GM19099 (cell line): ENCODE measurements around the gene ANKRD37.

Experiments used
- POLR2A ChIP-seq: IDR thresholded peaks from 3 replicates; pipeline ENCODE4 v1.6.1; 2011; ENCODE audit warnings: low read depth; ENCODE audit not compliant: insufficient read length; ENCODE audit errors: extremely low read depth

The ANKRD37 gene

DNA sequence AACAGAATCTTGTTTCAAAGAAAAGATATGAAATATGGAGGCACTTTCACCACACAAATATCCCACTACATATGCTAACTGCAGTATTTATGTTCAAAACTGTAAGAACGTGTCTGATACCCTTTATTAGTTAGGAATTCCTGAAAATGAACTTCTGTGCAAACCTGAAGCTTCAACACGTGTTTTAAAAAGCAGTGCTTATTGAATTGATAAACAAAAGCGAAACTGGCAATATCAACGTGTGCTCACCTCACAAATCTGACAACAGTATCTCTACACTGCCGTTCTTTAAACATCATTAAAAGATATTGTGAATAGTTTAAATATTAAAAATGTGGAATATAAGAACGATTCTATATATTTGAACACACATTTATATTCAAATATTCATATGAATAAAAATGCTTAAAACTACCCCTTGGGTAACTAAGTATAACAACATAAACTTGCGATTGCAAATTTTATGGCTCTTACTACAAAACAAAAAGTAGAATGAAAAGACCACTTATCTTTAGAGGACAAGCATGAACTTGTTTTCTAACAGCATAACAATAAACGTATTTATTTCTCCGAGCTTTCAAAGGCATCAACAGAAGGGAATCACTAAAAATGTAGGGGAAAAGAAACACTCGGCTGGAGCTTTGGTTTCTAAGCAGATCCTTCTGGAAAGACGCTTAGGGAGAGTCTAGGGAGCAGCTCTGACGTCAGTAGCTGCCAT is 1.2 kb upstream of the ANKRD37 start, which contains the start of gene LRP2BP:
Gene LRP2BP, minus strand, starts transcription at position 687 of the 718 bp plus-strand sequence. CDS start 17,738 bp downstream, outside the sequence.
- no peak for TF ChIP-seq POLR2A

DNA sequence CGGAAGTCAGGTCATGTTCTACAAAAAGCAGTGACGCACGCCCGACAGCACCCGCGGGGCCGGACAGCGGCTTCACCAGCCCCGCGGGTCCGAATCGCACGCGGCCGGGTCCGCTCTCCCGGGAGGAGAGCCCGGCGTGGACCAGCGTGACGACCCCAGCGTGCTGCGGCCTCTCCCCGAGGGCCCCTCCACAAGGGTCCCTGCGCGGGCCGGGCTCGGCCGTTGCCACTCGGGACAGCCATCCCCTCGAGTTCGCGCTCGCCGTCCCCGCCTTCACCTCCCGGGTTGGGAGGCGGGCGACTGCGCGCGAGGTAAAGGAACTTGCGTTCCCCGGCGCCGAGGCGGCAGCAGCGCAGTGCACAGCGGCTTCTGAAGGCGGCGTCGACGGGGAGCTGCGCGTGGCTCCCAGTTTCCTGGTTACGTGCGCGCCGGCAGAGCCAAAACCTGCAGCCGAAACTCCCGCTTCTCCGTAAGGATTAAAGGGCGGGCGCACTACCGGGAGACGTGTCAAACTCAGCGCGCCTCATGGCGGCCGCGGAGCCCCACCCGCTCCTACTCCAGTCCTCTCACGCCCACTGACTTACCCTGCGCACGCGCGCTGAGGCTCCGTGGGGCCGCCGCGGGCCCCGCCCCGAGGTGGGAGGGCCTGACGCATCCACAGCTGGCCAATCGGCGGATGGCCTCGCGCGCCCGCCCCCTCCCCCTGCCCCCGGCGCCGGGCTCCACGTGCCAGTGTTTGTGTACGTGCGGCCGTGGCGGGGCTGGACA is 501 bp upstream of the ANKRD37 start:
- peak; percentile 73 for TF ChIP-seq POLR2A

DNA sequence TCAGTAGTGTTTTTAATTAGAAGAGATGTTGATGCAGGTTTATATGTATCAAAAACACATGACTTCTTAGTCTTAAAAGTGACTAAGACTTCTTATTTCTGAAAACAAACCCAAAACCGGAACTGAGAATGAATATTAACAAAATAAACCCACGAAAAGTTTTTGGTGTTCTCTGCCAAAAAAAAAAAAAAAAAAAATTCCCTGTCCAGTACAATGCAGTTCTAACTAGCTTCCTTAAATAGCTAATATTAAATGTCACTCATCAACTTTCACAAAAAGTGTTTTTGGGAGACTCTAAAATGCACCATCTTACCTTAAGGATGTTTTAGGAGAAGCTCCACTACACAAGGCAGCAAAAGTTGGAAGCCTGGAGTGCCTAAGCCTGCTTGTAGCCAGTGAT is 2.0 kb downstream of the ANKRD37 start:
- no peak for TF ChIP-seq POLR2A

DNA sequence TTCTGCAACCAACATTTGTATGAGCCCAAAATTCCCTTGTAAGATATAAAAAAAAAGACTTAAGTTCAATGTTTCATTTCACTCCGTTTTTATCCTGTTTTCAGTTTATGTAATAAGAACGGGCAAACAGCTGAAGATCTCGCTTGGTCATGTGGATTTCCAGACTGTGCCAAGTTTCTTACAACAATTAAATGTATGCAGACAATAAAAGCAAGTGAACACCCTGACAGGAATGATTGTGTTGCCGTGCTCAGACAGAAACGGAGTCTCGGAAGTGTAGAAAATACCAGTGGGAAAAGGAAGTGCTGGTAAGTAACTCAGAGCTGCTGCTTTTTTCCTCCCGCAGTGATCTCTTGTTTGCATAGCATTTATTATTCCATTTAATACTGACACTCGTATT is 2.8 kb downstream of the ANKRD37 start:
- TF ChIP-seq POLR2A, result no peak

DNA sequence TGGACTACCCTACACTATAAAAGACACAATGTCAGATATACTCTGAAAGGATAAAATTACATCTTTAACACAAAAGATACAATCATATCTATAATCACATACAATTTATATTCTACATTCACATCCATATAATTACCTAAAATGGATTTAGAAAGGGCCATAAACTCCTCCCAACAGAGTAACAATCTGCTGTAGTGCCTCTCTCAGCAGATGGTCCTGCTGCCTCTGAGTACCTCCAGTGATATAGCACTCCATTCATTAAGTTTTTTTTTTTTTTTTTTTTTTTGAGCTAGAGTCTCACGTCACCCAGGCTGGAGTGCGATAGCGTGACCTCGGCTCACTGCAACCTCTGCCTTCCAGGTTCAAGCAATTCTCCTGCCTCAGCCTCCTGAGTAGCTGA is 7.4 kb downstream of the ANKRD37 start:
- no peak for TF ChIP-seq POLR2A

DNA sequence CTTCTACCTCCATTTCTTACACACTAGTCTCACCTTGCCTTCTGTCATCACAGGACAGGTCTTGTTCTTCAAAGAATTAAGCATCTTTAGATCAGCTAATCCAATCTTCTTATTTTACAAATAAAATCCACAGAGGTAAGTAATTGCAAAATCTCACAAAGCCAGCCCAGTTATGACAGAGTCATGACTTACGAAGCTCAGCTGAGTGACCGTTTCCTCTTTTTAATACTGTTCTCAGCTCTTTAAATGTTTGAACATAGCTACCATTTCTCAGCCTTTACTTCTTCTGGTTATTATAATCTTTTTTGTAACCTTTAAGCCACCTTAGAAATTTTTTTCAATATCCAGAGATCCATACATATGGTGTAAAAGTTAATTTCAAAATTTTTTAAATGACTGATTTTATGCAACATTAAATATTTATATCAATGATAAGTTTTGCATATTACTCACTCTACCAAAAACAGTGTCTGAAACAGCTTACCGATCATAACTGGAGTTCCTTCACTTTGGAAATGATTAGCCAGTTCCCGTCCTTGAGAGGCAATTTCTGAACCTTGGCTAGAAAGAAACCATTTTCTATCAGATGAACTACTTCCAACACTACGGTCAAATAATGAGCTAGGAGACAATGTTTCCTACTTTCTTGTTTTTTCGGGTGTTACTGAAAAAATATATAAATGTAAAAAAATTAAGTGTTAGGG is 8.8 kb downstream of the ANKRD37 start:
- no peak for TF ChIP-seq POLR2A

DNA sequence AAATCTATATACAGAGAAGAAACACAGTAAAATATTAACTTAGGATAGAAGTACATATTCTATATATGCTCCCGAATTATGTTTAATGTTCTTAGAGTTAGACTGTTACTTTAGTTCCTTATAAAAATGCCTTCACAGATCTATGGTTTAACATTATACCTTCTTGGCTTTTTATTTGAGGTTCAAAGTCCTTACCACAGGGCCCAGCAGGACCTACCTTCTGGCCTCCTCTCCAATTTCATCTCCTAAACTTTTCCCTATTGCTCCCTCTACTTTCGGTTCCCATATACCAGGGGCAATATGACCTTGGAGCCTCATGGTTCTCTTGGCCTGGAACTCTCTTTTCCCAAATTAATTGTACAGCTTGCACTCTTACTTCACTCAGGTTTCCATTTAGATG is 11.8 kb downstream of the ANKRD37 start:
- no peak for TF ChIP-seq POLR2A

DNA sequence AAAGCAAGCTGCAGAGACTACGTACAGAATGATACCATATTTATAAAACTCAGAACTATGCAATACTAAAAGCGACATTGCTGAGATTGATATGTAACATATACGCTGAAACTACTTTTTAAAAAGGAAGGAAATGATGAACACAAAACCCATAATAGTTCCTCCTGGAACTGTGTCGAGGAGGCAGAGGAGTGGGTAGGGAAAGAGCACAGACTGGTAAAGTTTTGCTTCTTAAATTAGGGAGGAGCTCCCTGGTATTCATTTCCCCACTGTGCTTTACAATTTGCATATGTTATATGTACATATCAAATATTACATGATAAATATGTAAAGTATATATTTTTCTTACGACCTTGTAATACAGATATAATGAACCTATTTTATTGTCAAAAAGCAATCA is 15.2 kb downstream of the ANKRD37 start:
- TF ChIP-seq POLR2A, result no peak

DNA sequence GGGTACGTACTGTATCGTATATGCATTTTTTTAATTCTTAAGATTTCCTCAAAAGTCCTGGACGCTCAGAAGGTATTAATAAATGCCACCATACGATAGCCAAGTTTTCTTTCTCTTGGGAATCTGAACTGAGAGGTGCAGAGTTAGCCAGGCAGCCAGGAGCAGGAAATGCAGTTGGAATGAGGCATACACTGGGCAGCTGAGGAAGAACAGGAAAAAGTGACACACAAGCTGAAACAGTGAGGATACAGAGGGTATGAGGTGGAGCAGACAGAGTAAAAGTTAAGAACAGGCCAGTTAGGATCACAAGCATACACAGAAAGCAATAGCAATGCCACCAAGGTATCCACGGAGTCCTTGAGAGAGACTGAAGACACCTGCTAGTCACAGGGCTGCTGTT is 15.8 kb downstream of the ANKRD37 start:
- no peak for TF ChIP-seq POLR2A

DNA sequence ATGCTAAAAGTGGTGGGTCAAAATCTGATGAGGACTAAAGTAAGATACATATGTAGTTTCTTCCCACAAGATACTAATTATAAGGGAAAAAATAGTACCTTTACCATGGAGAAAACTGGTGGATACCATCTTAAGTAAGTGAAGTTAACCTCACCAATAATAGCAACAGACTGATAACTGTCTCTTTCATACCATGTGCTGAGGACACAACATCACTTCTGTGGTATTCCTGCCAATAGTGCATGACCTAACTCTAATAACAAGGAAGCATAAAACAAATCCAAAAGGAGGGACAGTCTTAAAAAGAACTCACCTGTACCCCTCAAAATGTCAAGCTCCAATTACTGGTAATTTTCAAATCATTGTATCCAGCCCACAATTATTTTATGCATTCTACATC is 20.3 kb downstream of the ANKRD37 start:
- TF ChIP-seq POLR2A, result no peak

DNA sequence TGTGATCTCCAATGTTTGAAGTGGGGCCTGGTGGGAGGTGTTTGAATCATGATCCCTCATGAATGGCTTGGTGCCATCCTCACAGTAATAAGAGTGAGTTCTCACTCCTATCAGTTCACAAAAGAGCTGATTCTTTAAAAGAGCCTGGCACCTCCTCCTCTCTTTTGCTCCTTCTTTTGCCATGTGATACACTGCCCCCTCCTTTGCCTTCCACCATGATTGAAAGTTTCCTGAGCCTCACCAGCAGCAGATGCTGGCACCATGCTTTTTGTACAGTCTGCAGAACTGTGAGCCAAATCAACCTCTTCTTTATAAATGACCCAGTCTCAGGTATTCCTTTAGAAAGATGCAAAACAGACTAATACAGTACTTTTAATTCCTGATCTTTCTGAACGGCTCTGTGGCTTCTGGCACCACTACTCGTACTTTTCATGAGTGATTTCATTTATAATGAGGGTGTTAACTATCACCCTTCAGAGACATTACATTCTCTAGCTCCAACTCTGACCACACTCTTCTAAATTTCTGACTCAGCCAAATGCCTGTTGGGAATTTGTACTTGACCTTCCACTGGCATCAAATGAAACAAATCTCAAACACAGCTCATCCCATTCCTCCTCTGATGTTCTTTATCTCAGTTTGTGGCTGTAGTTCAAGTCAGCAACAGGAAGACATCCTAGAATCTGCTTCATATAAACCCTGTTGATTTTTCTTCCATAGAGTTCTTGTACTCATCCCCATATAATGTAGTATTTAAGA is 24.9 kb downstream of the ANKRD37 start:
- TF ChIP-seq POLR2A, result no peak

DNA sequence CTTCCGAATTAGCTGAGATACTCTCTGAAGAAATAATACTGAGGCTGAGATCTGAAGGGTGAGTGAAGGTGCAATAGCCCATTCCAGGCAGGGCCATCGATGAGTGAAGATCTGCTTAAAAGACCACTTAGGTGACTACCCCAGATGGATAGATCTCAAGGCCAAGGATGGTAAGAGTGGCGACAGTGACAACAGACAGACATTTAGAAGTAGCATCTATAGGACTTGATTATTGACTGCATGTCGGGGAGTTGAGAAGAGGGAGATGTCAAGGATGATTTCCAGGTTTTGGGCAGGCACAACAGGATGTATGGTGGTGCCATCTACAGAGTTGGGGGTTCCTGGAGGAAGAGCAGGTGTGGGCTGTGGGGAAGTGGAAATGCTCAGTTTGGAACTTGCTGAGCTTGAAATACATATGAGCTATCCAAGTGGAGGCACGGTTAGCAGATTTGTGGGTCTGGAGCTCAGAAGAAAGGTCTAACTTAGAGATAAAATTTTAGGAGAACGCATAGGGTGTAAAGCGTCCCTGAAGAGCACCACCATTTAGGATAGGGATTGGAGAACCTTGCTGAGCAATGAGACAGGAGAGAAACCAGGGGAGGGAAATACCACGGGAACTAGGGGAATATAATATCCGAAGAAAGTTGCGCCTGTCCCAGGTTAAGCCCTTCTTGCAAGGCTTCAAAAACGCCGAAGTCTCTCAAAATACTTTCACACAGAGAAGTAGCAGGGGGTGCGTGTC is 28.4 kb downstream of the ANKRD37 start:
- no peak for TF ChIP-seq POLR2A

DNA sequence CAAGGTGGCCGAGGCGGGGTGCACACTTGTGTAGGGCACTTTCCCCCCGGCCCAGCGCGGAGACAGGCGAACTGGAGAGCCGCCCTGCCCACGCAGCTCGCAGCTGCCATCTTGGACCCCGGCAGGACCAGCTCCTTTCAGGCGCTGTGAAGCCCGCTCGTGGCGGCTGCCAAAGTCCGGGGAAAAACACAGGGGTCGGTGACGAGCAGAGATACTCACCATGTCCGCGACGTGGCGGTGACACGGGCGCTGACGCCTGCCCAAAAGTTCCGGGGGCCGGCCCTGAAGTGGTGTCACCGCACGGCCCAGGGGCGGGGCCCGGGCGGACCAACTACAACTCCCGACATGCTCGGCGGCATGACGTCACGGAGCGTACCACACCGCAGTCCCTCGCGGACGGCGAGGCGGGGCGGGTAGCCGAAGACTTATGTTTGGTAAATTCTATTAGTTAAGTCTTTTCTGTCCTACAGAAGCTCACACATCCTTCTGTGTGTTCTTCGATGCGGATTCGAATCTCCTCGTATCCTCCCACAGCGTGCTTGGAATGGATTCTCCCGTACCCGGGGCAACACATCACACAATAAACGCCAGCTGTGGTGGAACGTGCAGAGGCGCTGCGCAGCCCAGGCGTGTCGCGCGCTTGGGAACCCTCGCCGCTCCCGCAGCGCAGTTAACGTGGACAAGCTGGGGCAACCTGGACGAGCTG is 29.2 kb downstream of the ANKRD37 start, which contains the start of gene UFSP2:
Gene UFSP2, minus strand, starts transcription at position 318 of the 706 bp plus-strand sequence. Its CDS starts 96 bp downstream, at position 222.
- TF ChIP-seq POLR2A, result peak; percentile 83
